GM10248 (cell line): ENCODE measurements around the gene ZNF775.

Experiments used
- CTCF ChIA-PET: fragments of 300-600 bp; sonication (Branson Sonifier 250); formaldehyde crosslinking; extraction: SDS; loops from one replicate; lab custom pipeline; 2021; ENCODE audit warnings: antibody characterized with exemption; lab: Yijun Ruan, JAX
- POLR2A ChIA-PET: fragments of 350-650 bp; sonication (Branson Sonifier 250); formaldehyde crosslinking; extraction: SDS; loops from one replicate; lab custom pipeline; 2020; ENCODE audit warnings: antibody characterized with exemption; lab: Yijun Ruan, JAX
- DNase-seq: peaks from one replicate; pipeline ENCODE4 v3.0.0; 2012; ENCODE audit errors: extremely low spot score
- CTCF ChIP-seq: IDR thresholded peaks from 2 replicates; pipeline ENCODE4 v1.5.1; 2012; ENCODE audit warnings: mild to moderate bottlenecking, low read depth; ENCODE audit errors: extremely low read depth, missing control alignments, control extremely low read depth

Gene ZNF775

DNA sequence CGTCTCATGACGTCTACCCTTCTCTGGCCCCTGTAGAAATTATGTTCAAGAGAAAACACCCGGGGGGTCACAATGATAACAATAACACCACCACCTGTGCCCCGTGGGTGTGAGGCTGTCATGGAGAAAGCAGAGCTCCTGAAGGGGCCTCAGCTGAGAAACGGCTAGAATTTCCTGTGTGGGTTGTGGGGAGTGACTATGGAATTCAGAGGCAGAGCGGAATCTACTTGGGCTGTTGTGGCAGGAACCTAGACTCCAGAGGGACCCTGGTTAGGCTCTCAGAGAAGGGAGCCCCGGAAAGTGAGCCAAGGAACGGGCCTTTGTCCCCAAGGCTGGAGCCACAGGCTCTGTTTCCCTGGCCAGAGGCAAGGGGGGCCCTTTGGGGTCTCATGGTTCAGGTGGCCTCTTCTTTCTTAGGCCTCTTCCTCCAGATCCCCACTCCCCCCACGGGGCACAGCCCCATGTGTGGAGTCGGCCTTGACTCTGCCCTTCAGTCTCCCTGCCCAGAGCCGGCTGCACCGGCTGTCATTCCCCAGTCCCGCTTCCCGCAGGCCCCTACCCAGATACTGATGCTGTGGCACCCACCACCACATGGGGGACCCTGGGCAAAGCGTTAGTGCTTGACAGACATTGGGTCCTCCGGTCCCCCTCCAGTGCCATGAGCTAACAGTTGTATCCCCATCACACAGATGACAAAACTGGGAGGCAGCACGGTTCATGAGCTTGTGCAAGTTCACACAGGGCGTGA, 64.8 kb downstream of the ZNF775 start:
- CTCF ChIA-PET, result interaction anchor here (1.4 to 1.8 kb wide), 2 partner anchors 12 to 23 kb away, joined by 4 to 5 read pairs; no protein-coding TSS in a partner anchor
- no peak for TF ChIP-seq CTCF
- POLR2A ChIA-PET, result interaction anchor here (0.5 kb wide), 1 partner anchor 43 kb away, joined by 3 read pairs; no protein-coding TSS in a partner anchor
- no peak for DNase-seq

GRCh38 chr7:150444674-150445365, 65.7 kb downstream of the ZNF775 start:
- DNase-seq, result no peak
- TF ChIP-seq CTCF, result no peak
- ChIA-PET CTCF (interaction anchor here (1.1 to 1.8 kb wide), 5 partner anchors 11 to 454 kb away, joined by 3 to 5 read pairs (median 4); no protein-coding TSS in a partner anchor), POLR2A (interaction anchor here (0.5 kb wide), 1 partner anchor 42 kb away, joined by 3 read pairs; no protein-coding TSS in a partner anchor)

- DNase-seq, result no peak
- CTCF ChIA-PET, result interaction anchor here (1.3 to 3.6 kb wide), 7 partner anchors 7 to 312 kb away, joined by 3 to 37 read pairs (median 6); no protein-coding TSS in a partner anchor
- POLR2A ChIA-PET, result no interaction called here
- TF ChIP-seq CTCF, result no peak
Observed at GRCh38 chr7:150446288-150446938, 67.3 kb downstream of the ZNF775 start.
